IMR-90 (cell line): ENCODE data around the gene ZNF622. TPM values are rescaled to one million over a fixed set of nuclear protein-coding genes. Genes with fewer than 3 reads are reported as not detected.

ENCODE experiments used
- ATAC-seq: fragments of 200-7000 bp; cut with Tn5 transposase; 2 replicates; pipeline ENCODE4 v1.9.1; 2020; ENCODE audit warnings: low read depth, mild to moderate bottlenecking, moderate library complexity
- BruUV-seq: library from RNA; stranded (reverse); fragments of 400-500 nt; replicated peaks from 2 replicates; lab custom pipeline; 2021; lab: Mats Ljungman, UMichigan
- CTCF ChIA-PET: fragments of 300-600 bp; formaldehyde crosslinking; extraction: SDS; loops from one replicate; lab custom pipeline; 2021; ENCODE audit warnings: antibody characterized with exemption; lab: Yijun Ruan, JAX
- POLR2A ChIA-PET: fragments of 300-600 bp; sonication (Branson Sonifier 250); formaldehyde crosslinking; loops from one replicate; lab custom pipeline; 2022; ENCODE audit warnings: antibody characterized with exemption; ENCODE audit not compliant: unreplicated experiment; lab: Charles Lee
- DNase-seq: peaks from one replicate; pipeline ENCODE4 v3.0.0; 2013
- H2AFZ ChIP-seq: replicated peaks from 2 replicates; pipeline ENCODE3; 2013; ENCODE audit warnings: low read length, mild to moderate bottlenecking; ENCODE audit not compliant: poor library complexity
- H2AK5ac ChIP-seq: 2 replicates; pipeline ENCODE4 v1.6.1; 2013; ENCODE audit warnings: low read depth, low read length, inconsistent platforms
- H2AK9ac ChIP-seq: replicated peaks from 2 replicates; pipeline ENCODE3; 2013; ENCODE audit warnings: mild to moderate bottlenecking, low read depth, low read length, moderate library complexity; ENCODE audit not compliant: poor library complexity
- H2BK120ac ChIP-seq: 2 replicates; pipeline ENCODE4 v1.6.1; 2013; ENCODE audit warnings: low read depth, low read length, inconsistent platforms
- H2BK15ac ChIP-seq: 3 replicates; pipeline ENCODE4 v1.6.1; 2013; ENCODE audit warnings: low read depth, low read length, inconsistent platforms
- H2BK20ac ChIP-seq: 2 replicates; pipeline ENCODE4 v1.6.1; 2013; ENCODE audit warnings: low read depth, mild to moderate bottlenecking, inconsistent platforms, low read length, moderate library complexity
- H2BK5ac ChIP-seq: 2 replicates; pipeline ENCODE4 v1.6.1; 2013; ENCODE audit warnings: mild to moderate bottlenecking, low read depth, low read length, inconsistent platforms; ENCODE audit not compliant: poor library complexity, severe bottlenecking
- H3K14ac ChIP-seq: replicated peaks from 2 replicates; pipeline ENCODE4 v1.6.1; 2013; ENCODE audit warnings: low read depth, low read length, inconsistent platforms
- H3K18ac ChIP-seq: 2 replicates; pipeline ENCODE4 v1.6.1; 2013; ENCODE audit warnings: low read depth, low read length, control low read depth
- H3K23ac ChIP-seq: 2 replicates; pipeline ENCODE4 v1.6.1; 2013; ENCODE audit warnings: low read depth, low read length, inconsistent platforms
- H3K27ac ChIP-seq: 2 replicates; pipeline ENCODE4 v1.5.1; 2013; ENCODE audit warnings: mild to moderate bottlenecking, control low read depth, low read length; ENCODE audit not compliant: insufficient read depth
- H3K27me3 ChIP-seq: 2 replicates; pipeline ENCODE4 v1.6.1; 2013; ENCODE audit warnings: low read length; ENCODE audit not compliant: control insufficient read depth, insufficient read depth
- H3K36me3 ChIP-seq: 2 replicates; pipeline ENCODE4 v1.6.1; 2013; ENCODE audit warnings: low read length, mixed read lengths; ENCODE audit not compliant: control insufficient read depth, insufficient read depth
- H3K4ac ChIP-seq: 2 replicates; pipeline ENCODE4 v1.6.1; 2013; ENCODE audit warnings: low read depth, low read length, inconsistent platforms
- H3K4me1 ChIP-seq: 2 replicates; pipeline ENCODE4 v1.6.1; 2013; ENCODE audit warnings: low read length, mixed read lengths; ENCODE audit not compliant: control insufficient read depth, insufficient read depth
- H3K4me2 ChIP-seq: 2 replicates; pipeline ENCODE4 v1.6.1; 2013; ENCODE audit warnings: low read depth, mild to moderate bottlenecking, control low read depth, low read length, moderate library complexity
- H3K4me3 ChIP-seq: 2 replicates; pipeline ENCODE4 v1.5.1; 2013; ENCODE audit warnings: low read depth, mild to moderate bottlenecking, control low read depth, low read length, moderate library complexity; ENCODE audit not compliant: insufficient read depth
- H3K56ac ChIP-seq: 2 replicates; pipeline ENCODE4 v1.6.1; 2013; ENCODE audit warnings: low read length, inconsistent platforms; ENCODE audit not compliant: insufficient read depth; ENCODE audit errors: extremely low read depth
- H3K79me1 ChIP-seq, 2 experiments: 2 replicates each; pipeline ENCODE4 v1.6.1; 2013; ENCODE audit warnings: low read length in 2 of 2, inconsistent platforms in 1 of 2, low read depth in 1 of 2
- H3K9ac ChIP-seq: 2 replicates; pipeline ENCODE4 v1.6.1; 2013; ENCODE audit warnings: low read depth, low read length, control low read depth
- H3K9me1 ChIP-seq: 2 replicates; pipeline ENCODE4 v1.6.1; 2013; ENCODE audit warnings: low read length, inconsistent platforms; ENCODE audit not compliant: insufficient read depth
- H3K9me3 ChIP-seq: 2 replicates; pipeline ENCODE4 v1.6.1; 2013; ENCODE audit warnings: low read length; ENCODE audit not compliant: control insufficient read depth, insufficient read depth
- H4K20me1 ChIP-seq: 2 replicates; pipeline ENCODE4 v1.6.1; 2013; ENCODE audit warnings: low read length, inconsistent platforms; ENCODE audit not compliant: insufficient read depth
- H4K5ac ChIP-seq: 2 replicates; pipeline ENCODE4 v1.6.1; 2013; ENCODE audit warnings: mild to moderate bottlenecking, low read depth, low read length, control low read depth
- H4K8ac ChIP-seq, 2 experiments: 2 replicates each; pipeline ENCODE4 v1.6.1; 2013; ENCODE audit warnings: low read depth in 2 of 2, low read length in 2 of 2, control low read depth in 1 of 2, inconsistent platforms in 1 of 2
- H4K91ac ChIP-seq: 2 replicates; pipeline ENCODE4 v1.6.1; 2013; ENCODE audit warnings: low read depth, low read length, inconsistent platforms; ENCODE audit not compliant: insufficient read depth
- BHLHE40 ChIP-seq: fragments of 150-350 bp; IDR thresholded peaks from 2 replicates; pipeline ENCODE4 v1.6.1; 2016; ENCODE audit warnings: mild to moderate bottlenecking, low read depth, low read length
- CEBPB ChIP-seq: IDR thresholded peaks from 2 replicates; pipeline ENCODE4 v1.6.1; 2012; ENCODE audit warnings: low read depth, low read length, improper control_type of control experiment
- CHD1 ChIP-seq: IDR thresholded peaks from 2 replicates; pipeline ENCODE4 v1.6.1; 2012; ENCODE audit warnings: low read depth, low read length, improper control_type of control experiment
- CTCF ChIP-seq: conservative IDR thresholded peaks from 2 replicates; pipeline ENCODE4 v1.5.1; 2012; ENCODE audit warnings: mild to moderate bottlenecking, low read depth, low read length, improper control_type of control experiment
- ELK1 ChIP-seq: fragments of 150-350 bp; IDR thresholded peaks from 2 replicates; pipeline ENCODE4 v1.6.1; 2016; ENCODE audit warnings: low read depth, mild to moderate bottlenecking, low read length, moderate library complexity, borderline replicate concordance
- MAFK ChIP-seq: IDR thresholded peaks from 2 replicates; pipeline ENCODE4 v1.6.1; 2012; ENCODE audit warnings: low read depth, low read length, improper control_type of control experiment
- MAZ ChIP-seq: IDR thresholded peaks from 2 replicates; pipeline ENCODE4 v1.6.1; 2012; ENCODE audit warnings: low read depth, mild to moderate bottlenecking, low read length, improper control_type of control experiment, moderate library complexity, borderline replicate concordance
- MXI1 ChIP-seq: IDR thresholded peaks from 2 replicates; pipeline ENCODE4 v1.6.1; 2012; ENCODE audit warnings: low read depth, mild to moderate bottlenecking, low read length, moderate library complexity, borderline replicate concordance
- NFE2L2 ChIP-seq: fragments of 150-350 bp; IDR thresholded peaks from 2 replicates; pipeline ENCODE4 v1.6.1; 2016; ENCODE audit warnings: low read depth, mild to moderate bottlenecking, low read length
- POLR2A ChIP-seq: IDR thresholded peaks from 2 replicates; pipeline ENCODE4 v1.6.1; 2012; ENCODE audit warnings: mild to moderate bottlenecking, low read depth, low read length
- RAD21 ChIP-seq: IDR thresholded peaks from 2 replicates; pipeline ENCODE4 v1.6.1; 2012; ENCODE audit warnings: low read length, improper control_type of control experiment
- RCOR1 ChIP-seq: IDR thresholded peaks from 2 replicates; pipeline ENCODE4 v1.6.1; 2012; ENCODE audit warnings: mild to moderate bottlenecking, low read length, improper control_type of control experiment; ENCODE audit not compliant: insufficient replicate concordance
- RFX5 ChIP-seq: IDR thresholded peaks from 2 replicates; pipeline ENCODE4 v1.8.0; 2012; ENCODE audit warnings: low read depth, mild to moderate bottlenecking, low read length, moderate library complexity
- SMC3 ChIP-seq: fragments of 150-350 bp; IDR thresholded peaks from 2 replicates; pipeline ENCODE4 v1.6.1; 2016; ENCODE audit warnings: low read depth, mild to moderate bottlenecking, antibody characterized with exemption, low read length, moderate library complexity
- USF2 ChIP-seq: fragments of 150-350 bp; IDR thresholded peaks from 2 replicates; pipeline ENCODE4 v1.6.1; 2017; ENCODE audit warnings: mild to moderate bottlenecking, antibody characterized with exemption, low read length, low read depth
- WGBS, 2 experiments: methylation state at CpG; one replicate each; pipeline versions ENCODE4 v1.1.5 to v1.1.7; 2013; ENCODE audit warnings: missing lambda C conversion rate in 2 of 2; ENCODE audit not compliant: insufficient read length in 1 of 2; ENCODE audit errors: extremely low coverage in 2 of 2; 5-methylcytosine and 5-hydroxymethylcytosine counted together
- dilution Hi-C: fragments of 300-500 bp; cut with HindIII; formaldehyde crosslinking; loops from one replicate; pipeline ENCODE4 v1.14.3; 2018; ENCODE audit warnings: low sequenced_read_pairs; ENCODE audit not compliant: unreplicated experiment
- in situ Hi-C: fragments of 300-500 bp; cut with MboI; formaldehyde crosslinking; loops from 3 replicates; pipeline ENCODE4 v1.14.3; 2019; ENCODE audit warnings: low sequenced_read_pairs, inconsistent platforms, mixed read lengths
- intact Hi-C: fragments of 100-400 bp; cut with micrococcal nuclease; formaldehyde crosslinking; loops from 2 replicates; pipeline ENCODE4 v1.10.0; 2022
- polyA plus RNA-seq, 3 experiments: library from polyadenylated mRNA; depleted of rRNA; stranded (reverse); fragments of >200 nt; gene quantifications; 2 replicates each; pipeline ENCODE4 v1.2.3, GENCODE V29; 2012; ENCODE audit warnings: low replicate concordance in 1 of 3
- total RNA-seq: library from RNA; depleted of rRNA; stranded (reverse); fragments of >200 nt; gene quantifications from 2 replicates; pipeline ENCODE4 v1.2.3, GENCODE V29; 2012

Gene ZNF622
- total and polyA plus RNA-seq, 2 of the 4 experiments (the other 2 are of a cell fraction), result 19.5 to 49.3 TPM

- Histone ChIP-seq H2BK5ac (no peak overlapping the region), H3K4me3 (no peak overlapping the region), H2AK9ac (no peak overlapping the region), H3K23ac (no peak overlapping the region), H4K20me1 (no peaks in the 10 kb centered on the region), H3K27ac (no peak overlapping the region), H4K5ac (no peak overlapping the region), H3K36me3 (no peaks in the 10 kb centered on the region), H3K14ac (no peak overlapping the region), H3K9me1 (no peaks in the 10 kb centered on the region), H3K79me1 (no peaks in the 10 kb centered on the region), H2BK15ac (no peak overlapping the region), H2AFZ (no peak overlapping the region), H3K56ac (no peak overlapping the region), H2AK5ac (no peak overlapping the region), H4K8ac (no peak overlapping the region), H3K27me3 (peaks cover 9% of the 10 kb centered on the region), H3K4ac (no peak overlapping the region), H4K91ac (no peak overlapping the region), H3K9me3 (no peaks in the 10 kb centered on the region), H3K4me1 (no peaks in the 10 kb centered on the region), H2BK20ac (no peak overlapping the region), H3K9ac (no peak overlapping the region), H3K4me2 (no peak overlapping the region), H3K18ac (no peak overlapping the region), H2BK120ac (no peak overlapping the region)
- DNase-seq, result no peak
- POLR2A ChIA-PET, result no interaction called here
- dilution Hi-C loops (no loop called here), intact Hi-C loops (no loop called here), in situ Hi-C loops (no loop called here)
- no CpG with 5 or more reads among the region's 4 CpGs for WGBS, 2 experiments
- TF ChIP-seq RFX5 (no peak), MAFK (no peak), RCOR1 (no peak), CTCF (no peak), CEBPB (no peak), POLR2A (no peak), NFE2L2 (no peak), MAZ (no peak), USF2 (no peak), RAD21 (no peak), ELK1 (no peak), SMC3 (no peak), BHLHE40 (no peak), MXI1 (no peak), CHD1 (no peak)
- BruUV-seq, result no TSS peak
- CTCF ChIA-PET, result no interaction called here
- ATAC-seq, result no peak
Observed at GRCh38 chr5:16428359-16428758, 37.2 kb downstream of the ZNF622 start.
